ENCODE measurements around the gene SLC19A1. TPM values are rescaled to one million over a fixed set of nuclear protein-coding genes. Genes with fewer than 3 reads are reported as not detected.

The SLC19A1 gene
- polyA plus RNA-seq, 3 donors: 25.0 to 53.0 (median 39.9) TPM

- Histone ChIP-seq H3K4me1 (ENCODE audit: control insufficient read depth in 1 of 2, insufficient read depth in 2 of 2, low read length in 2 of 2) (peaks cover 24 to 38% of the 10 kb centered on the region in 2 donors), H3K27ac (ENCODE audit: low read depth in 1 of 2, low read length in 2 of 2) (peak overlapping the region in 1 of 2 donors; percentile 86), H3K4me2 (replicated peaks; ENCODE audit: extremely low read depth, low read length, poor library complexity, severe bottlenecking) (peak overlapping the region; percentile 69), H4K20me1 (ENCODE audit: insufficient read depth, low read length) (no peaks in the 10 kb centered on the region), H3K9ac (ENCODE audit: insufficient read depth, low read length, poor library complexity, severe bottlenecking) (no peak overlapping the region), H3K79me2 (ENCODE audit: insufficient read depth, low read length) (peaks cover 24% of the 10 kb centered on the region), H3K4me3 (replicated peaks in 1 of 3; ENCODE audit: low read depth in 2 of 3, low read length in 3 of 3) (peak overlapping the region in 1 of 3 experiments; percentile 62), H3K9me3 (replicated peaks in 1 of 2; ENCODE audit: control insufficient read depth in 1 of 2, insufficient read depth in 1 of 2, low read length in 2 of 2) (peaks cover 7 to 16% of the 10 kb centered on the region in 2 donors), H3K27me3 (ENCODE audit: control insufficient read depth in 2 of 2, insufficient read depth in 2 of 2, low read length in 2 of 2) (no peaks in the 10 kb centered on the region), H2AFZ (ENCODE audit: insufficient read depth, low read depth, low read length, poor library complexity, severe bottlenecking) (no peak overlapping the region), H3K36me3 (replicated peaks in 1 of 2; ENCODE audit: control insufficient read depth in 1 of 2, insufficient read depth in 2 of 2, low read length in 2 of 2) (peaks cover 56 to 74% of the 10 kb centered on the region in 2 donors)
- TF ChIP-seq CTCF (IDR thresholded peaks at IDR 0.05): no peak
- intact Hi-C loops (cut with micrococcal nuclease): no loop called here
- Mint-ChIP-seq H3K9me3 (peaks cover 23 to 50% (median 31%) of the 10 kb centered on the region in 7 donors), H3K27ac (peak overlapping the region; percentile 63 to 97 (median 94)), H3K4me3 (no peak overlapping the region), H3K36me3 (peaks cover 63 to 87% of the 10 kb centered on the region in 2 donors), H3K27me3 (ENCODE audit: low read depth in 3 of 3) (no peaks in the 10 kb centered on the region), H3K4me1 (peaks cover 24% of the 10 kb centered on the region)
- no CpG with 5 or more reads among the region's 4 CpGs for WGBS (ENCODE audit: insufficient coverage)
- no peak for DNase-seq
These were observed 23.1 kb downstream of the SLC19A1 start for GRCh38 chr21:45519182-45519581.

- WGBS (ENCODE audit: insufficient coverage): no CpG with 5 or more reads among the region's 2 CpGs
- H3K36me3 Mint-ChIP-seq: peaks cover 67 to 89% of the 10 kb centered on the region in 2 donors
- Histone ChIP-seq H3K79me2 (ENCODE audit: insufficient read depth, low read length) (peaks cover 24% of the 10 kb centered on the region), H3K27ac (ENCODE audit: low read depth in 1 of 2, low read length in 2 of 2) (peak overlapping the region in 1 of 2 donors; percentile 86), H3K4me2 (replicated peaks; ENCODE audit: extremely low read depth, low read length, poor library complexity, severe bottlenecking) (peak overlapping the region; percentile 69), H3K4me3 (replicated peaks in 1 of 3; ENCODE audit: low read depth in 2 of 3, low read length in 3 of 3) (peak overlapping the region in 1 of 3 experiments; percentile 62), H3K27me3 (ENCODE audit: control insufficient read depth in 2 of 2, insufficient read depth in 2 of 2, low read length in 2 of 2) (no peaks in the 10 kb centered on the region), H4K20me1 (ENCODE audit: insufficient read depth, low read length) (no peaks in the 10 kb centered on the region), H3K4me1 (ENCODE audit: control insufficient read depth in 1 of 2, insufficient read depth in 2 of 2, low read length in 2 of 2) (peaks cover 24 to 38% of the 10 kb centered on the region in 2 donors), H3K9me3 (replicated peaks in 1 of 2; ENCODE audit: control insufficient read depth in 1 of 2, insufficient read depth in 1 of 2, low read length in 2 of 2) (peaks cover 7 to 16% of the 10 kb centered on the region in 2 donors), H3K9ac (ENCODE audit: insufficient read depth, low read length, poor library complexity, severe bottlenecking) (peak overlapping the region; percentile 0), H3K36me3 (replicated peaks in 1 of 2; ENCODE audit: control insufficient read depth in 1 of 2, insufficient read depth in 2 of 2, low read length in 2 of 2) (peaks cover 58 to 75% of the 10 kb centered on the region in 2 donors), H2AFZ (ENCODE audit: insufficient read depth, low read depth, low read length, poor library complexity, severe bottlenecking) (no peak overlapping the region)
- peaks cover 23 to 50% (median 31%) of the 10 kb centered on the region in 7 donors for H3K9me3 Mint-ChIP-seq
- TF ChIP-seq CTCF (IDR thresholded peaks at IDR 0.05): no peak
- H3K4me1 Mint-ChIP-seq: peaks cover 24% of the 10 kb centered on the region
- H3K27me3 Mint-ChIP-seq (ENCODE audit: low read depth in 3 of 3): no peaks in the 10 kb centered on the region
- peak overlapping the region; percentile 90 to 97 (median 94) for H3K27ac Mint-ChIP-seq
- intact Hi-C loops (cut with micrococcal nuclease): no loop called here
- peak overlapping the region; percentile 9 to 79 for H3K4me3 Mint-ChIP-seq
- DNase-seq: peak; percentile 18 to 61 (median 32)
These were observed 23.5 kb downstream of the SLC19A1 start for GRCh38 chr21:45518742-45519141.
